Measurements from ENCODE around the gene ICAM3.

GRCh38 chr19:10317045-10317856, 22.2 kb downstream of the ICAM3 start:
- no peak for TF ChIP-seq GATA2 (IDR thresholded peaks at IDR 0.05; ENCODE audit: low read depth, low read length)
- TF ChIP-seq GATA3 (IDR thresholded peaks at IDR 0.05; ENCODE audit: low read depth, low read length) = no peak

Data from SH-SY5Y (cell line).